CD4-positive, alpha-beta T cell treated with Interleukin-1 beta for 1 hour (primary cell): Measurements from ENCODE around the gene P2RX6.

Source experiments
- DNase-seq, 2 donors: peaks; one replicate each; pipeline ENCODE4 v3.0.0-alpha.2; 2020 to 2022

P2RX6 gene

GRCh38 chr22:21014726-21015465 lies at the start of gene P2RX6:
TSS of gene P2RX6 (plus strand) at chr22:21015165. CDS start at chr22:21015175, 10 bp downstream.
- no peak for DNase-seq

GRCh38 chr22:20965888-20966855 lies 48.8 kb upstream of the P2RX6 start:
- DNase-seq, result no peak

GRCh38 chr22:20966883-20967696 lies 47.9 kb upstream of the P2RX6 start, which contains the start of gene AIFM3:
TSS of gene AIFM3 (plus strand) at chr22:20967255. CDS start at chr22:20967945, 690 bp downstream.
- no peak for DNase-seq

- DNase-seq, result no peak
Measured at GRCh38 chr22:20967697-20968211, 47.2 kb upstream of the P2RX6 start.

- peak in 1 of 2 donors; percentile 26 for DNase-seq
Measured at GRCh38 chr22:20968281-20968977, 46.5 kb upstream of the P2RX6 start.

GRCh38 chr22:20970939-20971657 lies 43.9 kb upstream of the P2RX6 start:
- DNase-seq, result no peak

- peak in 1 of 2 donors; percentile 22 for DNase-seq
Measured at GRCh38 chr22:20972014-20972694, 42.8 kb upstream of the P2RX6 start.

- DNase-seq, result no peak
Measured at GRCh38 chr22:20972933-20973577, 41.9 kb upstream of the P2RX6 start.

GRCh38 chr22:20973634-20974286 lies 41.2 kb upstream of the P2RX6 start:
- no peak for DNase-seq

GRCh38 chr22:20974336-20974955 lies 40.5 kb upstream of the P2RX6 start:
- DNase-seq, result no peak

- no peak for DNase-seq
Measured at GRCh38 chr22:20975541-20976290, 39.2 kb upstream of the P2RX6 start.

- no peak for DNase-seq
Measured at GRCh38 chr22:20976291-20976877, 38.6 kb upstream of the P2RX6 start.

- no peak for DNase-seq
Measured at GRCh38 chr22:20977019-20977418, 37.9 kb upstream of the P2RX6 start.

- DNase-seq, result no peak
Measured at GRCh38 chr22:20977516-20978170, 37.3 kb upstream of the P2RX6 start.

- DNase-seq, result no peak
Measured at GRCh38 chr22:20978419-20978818, 36.5 kb upstream of the P2RX6 start.

GRCh38 chr22:20979243-20979809 lies 35.6 kb upstream of the P2RX6 start:
- peak; percentile 67 to 87 for DNase-seq

GRCh38 chr22:20979940-20980453 lies 35.0 kb upstream of the P2RX6 start:
- DNase-seq, result no peak
